Smooth muscle cell (in vitro differentiated cells): Measurements from ENCODE around the gene DHX32. TPM values are rescaled to one million over a fixed set of nuclear protein-coding genes. Genes with fewer than 3 reads are reported as not detected.

Experiments
- DNase-seq: peaks from one replicate; lab custom pipeline; 2025; ENCODE audit not compliant: unreplicated experiment; lab: John Stamatoyannopoulos, UW
- H2AFZ ChIP-seq: fragments of 200-600 bp; sonication (generic); 2 replicates; pipeline ENCODE4 v1.6.0; 2016; ENCODE audit warnings: antibody characterized with exemption, low read depth, mild to moderate bottlenecking
- H3F3A ChIP-seq: fragments of 200-600 bp; sonication (generic); 2 replicates; pipeline ENCODE4 v1.6.0; 2017; ENCODE audit warnings: antibody characterized with exemption, low read depth
- H3K27ac ChIP-seq: fragments of 200-600 bp; sonication (generic); 2 replicates; pipeline ENCODE4 v1.5.1; 2016; ENCODE audit warnings: low read depth, mild to moderate bottlenecking
- H3K27me3 ChIP-seq: fragments of 200-600 bp; sonication (generic); 2 replicates; pipeline ENCODE4 v1.6.1; 2016; ENCODE audit warnings: low read depth, mild to moderate bottlenecking
- H3K36me3 ChIP-seq: fragments of 200-600 bp; sonication (generic); 2 replicates; pipeline ENCODE4 v1.5.1; 2016; ENCODE audit warnings: low read depth
- H3K4me1 ChIP-seq: fragments of 200-600 bp; sonication (generic); 2 replicates; pipeline ENCODE4 v1.5.1; 2016; ENCODE audit warnings: low read depth
- H3K4me2 ChIP-seq: fragments of 200-600 bp; sonication (generic); 2 replicates; pipeline ENCODE4 v1.6.0; 2016; ENCODE audit warnings: mild to moderate bottlenecking
- H3K4me3 ChIP-seq: fragments of 200-600 bp; sonication (generic); 2 replicates; pipeline ENCODE4 v1.5.1; 2016; ENCODE audit warnings: mild to moderate bottlenecking
- H3K79me2 ChIP-seq: fragments of 200-600 bp; sonication (generic); 2 replicates; pipeline ENCODE4 v1.6.0; 2016; ENCODE audit warnings: low read depth, mild to moderate bottlenecking
- H3K9ac ChIP-seq: fragments of 200-600 bp; sonication (generic); 2 replicates; pipeline ENCODE4 v1.6.0; 2016; ENCODE audit warnings: low read depth
- H3K9me3 ChIP-seq: fragments of 200-600 bp; sonication (generic); replicated peaks from 2 replicates; pipeline ENCODE4 v1.5.1; 2016; ENCODE audit warnings: low read depth
- H4K20me1 ChIP-seq: fragments of 200-600 bp; sonication (generic); 2 replicates; pipeline ENCODE4 v1.6.0; 2016; ENCODE audit warnings: low read depth
- CTCF ChIP-seq: fragments of 200-600 bp; sonication (generic); IDR thresholded peaks from 2 replicates; pipeline ENCODE4 v1.5.1; 2017; ENCODE audit warnings: borderline replicate concordance, mild to moderate bottlenecking, antibody characterized with exemption; ENCODE audit not compliant: insufficient read depth, poor library complexity, severe bottlenecking
- WGBS: methylation state at CpG from one replicate; pipeline ENCODE4 v1.1.7; 2016; ENCODE audit warnings: low lambda C conversion rate; 5-methylcytosine and 5-hydroxymethylcytosine counted together
- polyA plus RNA-seq: library from polyadenylated mRNA; unstranded; fragments of >200 nt; fragmentation: Nextera tagmentation; extraction: Ambion mirVana; gene quantifications from 2 replicates; pipeline ENCODE4 v1.2.1, GENCODE V29; 2016
- total RNA-seq: library from RNA; depleted of rRNA; stranded (reverse); fragments of >200 nt; gene quantifications from 2 replicates; pipeline ENCODE4 v1.2.3, GENCODE V29; 2014

DHX32 gene
- total and polyA plus RNA-seq, 2 experiments from 2014 or later = 31.8 to 56.1 TPM

- Histone ChIP-seq H3K4me3 (no peak overlapping the region), H3K9ac (no peak overlapping the region), H3F3A (no peaks in the 10 kb centered on the region), H3K27ac (no peak overlapping the region), H2AFZ (no peak overlapping the region), H3K79me2 (no peaks in the 10 kb centered on the region), H4K20me1 (no peaks in the 10 kb centered on the region), H3K4me2 (no peak overlapping the region), H3K9me3 (no peaks in the 10 kb centered on the region), H3K4me1 (no peaks in the 10 kb centered on the region), H3K27me3 (no peaks in the 10 kb centered on the region), H3K36me3 (no peaks in the 10 kb centered on the region)
- WGBS = 88% methylated on average over 4 of the region's 4 CpGs
- TF ChIP-seq CTCF = no peak
- no peak for DNase-seq
These were observed 64.5 kb downstream of the DHX32 start for GRCh38 chr10:125816548-125816947.

- Histone ChIP-seq H3K36me3 (peaks cover 7% of the 10 kb centered on the region), H3K9me3 (no peaks in the 10 kb centered on the region), H3K27ac (no peak overlapping the region), H3K9ac (no peak overlapping the region), H3K4me1 (no peaks in the 10 kb centered on the region), H3K4me2 (no peak overlapping the region), H3F3A (no peaks in the 10 kb centered on the region), H3K4me3 (no peak overlapping the region), H3K27me3 (no peaks in the 10 kb centered on the region), H2AFZ (no peak overlapping the region), H3K79me2 (no peaks in the 10 kb centered on the region), H4K20me1 (no peaks in the 10 kb centered on the region)
- no peak for TF ChIP-seq CTCF
- WGBS = 71% methylated on average over 1 of the region's 1 CpG
- no peak for DNase-seq
These were observed 65.3 kb downstream of the DHX32 start for GRCh38 chr10:125815764-125816163.

GRCh38 chr10:125812128-125812750 is 68.9 kb downstream of the DHX32 start:
- no peak overlapping the region for H3K27ac ChIP-seq
- no peaks in the 10 kb centered on the region for H3K79me2 ChIP-seq
- no peak for DNase-seq
- no peak overlapping the region for H3K9ac ChIP-seq
- H4K20me1 ChIP-seq = no peaks in the 10 kb centered on the region
- no peaks in the 10 kb centered on the region for H3K4me1 ChIP-seq
- no peak overlapping the region for H3K4me3 ChIP-seq
- H3K4me2 ChIP-seq = no peak overlapping the region
- WGBS = 95% methylated on average over 1 of the region's 1 CpG
- no peak for TF ChIP-seq CTCF
- H3F3A ChIP-seq = no peaks in the 10 kb centered on the region
- H3K27me3 ChIP-seq = no peaks in the 10 kb centered on the region
- H2AFZ ChIP-seq = no peak overlapping the region
- H3K9me3 ChIP-seq = no peaks in the 10 kb centered on the region
- H3K36me3 ChIP-seq = peaks cover 16% of the 10 kb centered on the region

- no peak for DNase-seq
- Histone ChIP-seq H3K4me2 (no peak overlapping the region), H3F3A (no peaks in the 10 kb centered on the region), H3K36me3 (peaks cover 22% of the 10 kb centered on the region), H3K27ac (no peak overlapping the region), H3K4me3 (no peak overlapping the region), H3K9ac (no peak overlapping the region), H3K79me2 (no peaks in the 10 kb centered on the region), H3K27me3 (no peaks in the 10 kb centered on the region), H2AFZ (no peak overlapping the region), H3K9me3 (no peaks in the 10 kb centered on the region), H3K4me1 (no peaks in the 10 kb centered on the region), H4K20me1 (no peaks in the 10 kb centered on the region)
- no peak for TF ChIP-seq CTCF
- whole genome bisulfite sequencing = 67% methylated on average over 1 of the region's 1 CpG
These were observed 69.8 kb downstream of the DHX32 start for GRCh38 chr10:125811251-125811650.
